ENCODE measurements around the gene CAMKMT.

CAMKMT gene

GRCh38 chr2:44772131-44772530 is 410.4 kb downstream of the CAMKMT start:
- no peak overlapping the region for H3K4me3 ChIP-seq (ENCODE audit: control insufficient read depth, low read depth, low read length)
- TF ChIP-seq, protein P1, sequence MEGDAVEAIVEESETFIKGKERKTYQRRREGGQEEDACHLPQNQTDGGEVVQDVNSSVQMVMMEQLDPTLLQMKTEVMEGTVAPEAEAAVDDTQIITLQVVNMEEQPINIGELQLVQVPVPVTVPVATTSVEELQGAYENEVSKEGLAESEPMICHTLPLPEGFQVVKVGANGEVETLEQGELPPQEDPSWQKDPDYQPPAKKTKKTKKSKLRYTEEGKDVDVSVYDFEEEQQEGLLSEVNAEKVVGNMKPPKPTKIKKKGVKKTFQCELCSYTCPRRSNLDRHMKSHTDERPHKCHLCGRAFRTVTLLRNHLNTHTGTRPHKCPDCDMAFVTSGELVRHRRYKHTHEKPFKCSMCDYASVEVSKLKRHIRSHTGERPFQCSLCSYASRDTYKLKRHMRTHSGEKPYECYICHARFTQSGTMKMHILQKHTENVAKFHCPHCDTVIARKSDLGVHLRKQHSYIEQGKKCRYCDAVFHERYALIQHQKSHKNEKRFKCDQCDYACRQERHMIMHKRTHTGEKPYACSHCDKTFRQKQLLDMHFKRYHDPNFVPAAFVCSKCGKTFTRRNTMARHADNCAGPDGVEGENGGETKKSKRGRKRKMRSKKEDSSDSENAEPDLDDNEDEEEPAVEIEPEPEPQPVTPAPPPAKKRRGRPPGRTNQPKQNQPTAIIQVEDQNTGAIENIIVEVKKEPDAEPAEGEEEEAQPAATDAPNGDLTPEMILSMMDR (IDR thresholded peaks at IDR 0.05; ENCODE audit: control insufficient read depth, insufficient read depth, low read depth, low read length, missing control alignments) = no peak
- no peak for DNase-seq (ENCODE audit: low read depth)

- TF ChIP-seq, protein P1 (IDR thresholded peaks at IDR 0.05; ENCODE audit: control insufficient read depth, insufficient read depth, low read depth, low read length, missing control alignments) = no peak
- no peak overlapping the region for H3K4me3 ChIP-seq (ENCODE audit: control insufficient read depth, low read depth, low read length)
- DNase-seq (ENCODE audit: low read depth) = no peak
Measured at GRCh38 chr2:44772669-44773378, 411.1 kb downstream of the CAMKMT start.

DNA sequence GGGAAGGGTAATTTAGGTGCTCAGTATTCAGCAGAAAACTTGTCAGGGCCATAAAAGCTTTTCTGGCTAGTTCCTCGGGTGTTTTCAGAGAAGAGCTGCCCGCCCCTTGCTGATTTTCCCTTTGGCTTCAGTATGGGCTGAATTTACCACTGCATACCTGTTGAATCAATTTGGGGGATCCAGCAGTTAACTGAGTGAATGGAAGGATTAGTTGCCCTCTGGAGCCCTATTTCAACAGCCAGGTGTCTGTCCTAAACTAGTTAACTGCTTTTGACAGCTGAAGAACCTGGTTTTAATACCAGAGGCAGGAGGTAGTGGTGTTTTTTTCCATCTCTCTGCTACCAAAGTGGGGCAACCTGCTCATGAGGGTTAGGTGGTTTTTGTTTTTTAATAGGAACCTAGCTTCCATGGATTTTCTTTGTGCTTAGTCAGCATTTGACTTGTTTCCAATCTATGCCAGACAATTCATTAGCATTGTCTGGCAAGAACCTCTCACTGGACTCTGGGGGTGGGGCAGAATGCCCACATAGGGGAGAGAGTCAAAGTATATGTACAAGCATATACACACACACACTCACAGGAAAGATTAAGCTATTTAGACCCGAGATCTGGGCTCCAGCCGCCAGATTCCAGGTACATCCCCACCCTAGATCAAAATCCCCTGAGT is 413.2 kb downstream of the CAMKMT start:
- TF ChIP-seq, protein P1 (IDR thresholded peaks at IDR 0.05; ENCODE audit: control insufficient read depth, insufficient read depth, low read depth, low read length, missing control alignments) = no peak
- DNase-seq (ENCODE audit: low read depth) = no peak
- no peak overlapping the region for H3K4me3 ChIP-seq (ENCODE audit: control insufficient read depth, low read depth, low read length)

DNA sequence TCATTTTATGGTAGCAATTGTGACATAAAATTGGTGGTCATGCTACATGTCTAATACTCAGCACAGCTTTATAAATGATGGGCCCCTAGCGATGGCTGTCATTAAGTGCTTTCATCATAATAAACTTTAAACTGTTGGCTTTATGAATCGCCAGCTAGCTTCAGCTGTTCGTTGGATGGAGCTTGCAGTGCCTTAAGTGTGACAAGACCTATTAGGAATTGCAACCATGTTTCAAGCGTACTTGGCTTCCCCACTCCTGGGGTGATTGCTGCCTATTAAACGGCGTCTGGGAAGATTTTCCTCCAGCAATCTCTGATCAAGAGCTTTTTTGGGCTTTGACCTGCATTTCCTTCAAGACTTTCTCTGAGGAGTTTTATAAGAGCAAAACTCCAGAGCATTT is 415.3 kb downstream of the CAMKMT start:
- TF ChIP-seq, protein P1 (IDR thresholded peaks at IDR 0.05; ENCODE audit: control insufficient read depth, insufficient read depth, low read depth, low read length, missing control alignments) = no peak
- H3K4me3 ChIP-seq (ENCODE audit: control insufficient read depth, low read depth, low read length) = no peak overlapping the region
- DNase-seq (ENCODE audit: low read depth) = no peak

- DNase-seq (ENCODE audit: low read depth) = no peak
- TF ChIP-seq, protein P1 (IDR thresholded peaks at IDR 0.05; ENCODE audit: control insufficient read depth, insufficient read depth, low read depth, low read length, missing control alignments) = no peak
- no peak overlapping the region for H3K4me3 ChIP-seq (ENCODE audit: control insufficient read depth, low read depth, low read length)
Measured at GRCh38 chr2:44777537-44777936, 415.8 kb downstream of the CAMKMT start.

DNA sequence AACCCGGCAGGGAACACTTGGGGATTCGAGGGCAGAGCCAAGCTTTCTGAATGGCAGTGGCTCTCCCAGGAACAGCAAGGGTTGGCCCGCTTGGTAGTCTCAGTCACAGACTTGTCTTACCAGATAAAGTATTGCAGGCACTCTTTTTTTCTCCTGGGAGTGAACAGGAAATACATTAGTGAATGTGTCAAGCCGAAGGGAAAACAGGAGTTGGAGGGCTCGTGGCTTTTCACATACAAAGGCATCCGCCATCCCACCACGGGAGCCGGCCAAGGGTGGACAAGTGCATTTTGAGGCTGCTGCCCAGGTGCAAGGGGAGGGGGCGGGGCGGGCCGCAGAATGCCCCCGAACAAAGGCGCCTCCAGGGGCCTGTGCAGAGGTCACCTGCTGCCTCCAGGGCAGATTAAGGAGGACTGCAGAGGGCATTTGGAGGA is 416.5 kb downstream of the CAMKMT start:
- no peak for DNase-seq (ENCODE audit: low read depth)
- no peak overlapping the region for H3K4me3 ChIP-seq (ENCODE audit: control insufficient read depth, low read depth, low read length)
- TF ChIP-seq, protein P1 (IDR thresholded peaks at IDR 0.05; ENCODE audit: control insufficient read depth, insufficient read depth, low read depth, low read length, missing control alignments) = no peak
